HCT116 (cell line): ENCODE results near the gene GNL2.

ENCODE experiments used
- EZH2 ChIP-seq: fragments of 200-600 bp; sonication (generic); IDR thresholded peaks from 2 replicates; pipeline ENCODE4 v1.6.1; 2017; ENCODE audit warnings: antibody characterized with exemption, mixed run types
- TF ChIP-seq, protein P1 (sequence below), 3 experiments: fragments of 200-600 bp in 1 of 3; sonication (generic) in 1 of 3; IDR thresholded peaks in 2 of 3; conservative IDR thresholded peaks in 1 of 3; 2 replicates each; pipeline ENCODE4 v1.5.1; 2012 to 2017; ENCODE audit warnings: low read depth in 2 of 3, low read length in 2 of 3, antibody characterized with exemption in 1 of 3, borderline replicate concordance in 1 of 3, control low read depth in 1 of 3, mild to moderate bottlenecking in 1 of 3, mixed read lengths in 1 of 3, mixed run types in 1 of 3, moderate library complexity in 1 of 3; ENCODE audit not compliant: insufficient read depth in 1 of 3

DNA sequence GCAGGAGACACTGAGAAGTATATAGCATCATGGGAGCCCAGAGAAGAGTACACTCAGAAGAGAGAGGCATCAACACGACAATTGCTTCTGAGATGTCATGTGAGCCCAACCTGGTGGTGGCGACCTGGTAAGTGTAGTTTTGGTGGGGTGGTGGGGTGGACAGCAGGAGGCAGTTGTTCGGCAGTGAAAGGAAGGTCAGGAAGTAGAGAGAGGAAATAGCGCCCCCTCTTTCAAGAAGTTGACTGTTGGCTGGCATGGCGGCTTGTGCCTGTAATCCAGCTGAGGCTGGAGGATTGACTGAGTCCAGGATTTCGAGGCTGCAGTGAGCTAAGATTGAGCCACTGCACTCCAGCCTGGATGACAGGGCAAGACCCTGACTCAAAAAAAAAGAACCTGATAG lies 26.4 kb upstream of the GNL2 start:
- TF ChIP-seq, protein P1, sequence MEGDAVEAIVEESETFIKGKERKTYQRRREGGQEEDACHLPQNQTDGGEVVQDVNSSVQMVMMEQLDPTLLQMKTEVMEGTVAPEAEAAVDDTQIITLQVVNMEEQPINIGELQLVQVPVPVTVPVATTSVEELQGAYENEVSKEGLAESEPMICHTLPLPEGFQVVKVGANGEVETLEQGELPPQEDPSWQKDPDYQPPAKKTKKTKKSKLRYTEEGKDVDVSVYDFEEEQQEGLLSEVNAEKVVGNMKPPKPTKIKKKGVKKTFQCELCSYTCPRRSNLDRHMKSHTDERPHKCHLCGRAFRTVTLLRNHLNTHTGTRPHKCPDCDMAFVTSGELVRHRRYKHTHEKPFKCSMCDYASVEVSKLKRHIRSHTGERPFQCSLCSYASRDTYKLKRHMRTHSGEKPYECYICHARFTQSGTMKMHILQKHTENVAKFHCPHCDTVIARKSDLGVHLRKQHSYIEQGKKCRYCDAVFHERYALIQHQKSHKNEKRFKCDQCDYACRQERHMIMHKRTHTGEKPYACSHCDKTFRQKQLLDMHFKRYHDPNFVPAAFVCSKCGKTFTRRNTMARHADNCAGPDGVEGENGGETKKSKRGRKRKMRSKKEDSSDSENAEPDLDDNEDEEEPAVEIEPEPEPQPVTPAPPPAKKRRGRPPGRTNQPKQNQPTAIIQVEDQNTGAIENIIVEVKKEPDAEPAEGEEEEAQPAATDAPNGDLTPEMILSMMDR (IDR thresholded peaks at IDR 0.05 in 2 of 3, conservative IDR thresholded peaks at IDR 0.05 in 1 of 3; ENCODE audit: borderline replicate concordance in 1 of 3, insufficient read depth in 1 of 3, low read depth in 2 of 3, low read length in 2 of 3) = peak; percentile 14 to 41 (median 39); a peak in 3 of 6 replicates
- no peak for TF ChIP-seq EZH2
